ENCODE data around the gene OTOF.
A peak's percentile ranks its signal among the peaks of the same experiment; 100 is the strongest.

OTOF gene

GRCh38 chr2:26477911-26478253 lies at the start of gene OTOF:
Gene OTOF, minus strand, starts transcription at chr2:26478124.
- DNase-seq = peak; percentile 83

DNA sequence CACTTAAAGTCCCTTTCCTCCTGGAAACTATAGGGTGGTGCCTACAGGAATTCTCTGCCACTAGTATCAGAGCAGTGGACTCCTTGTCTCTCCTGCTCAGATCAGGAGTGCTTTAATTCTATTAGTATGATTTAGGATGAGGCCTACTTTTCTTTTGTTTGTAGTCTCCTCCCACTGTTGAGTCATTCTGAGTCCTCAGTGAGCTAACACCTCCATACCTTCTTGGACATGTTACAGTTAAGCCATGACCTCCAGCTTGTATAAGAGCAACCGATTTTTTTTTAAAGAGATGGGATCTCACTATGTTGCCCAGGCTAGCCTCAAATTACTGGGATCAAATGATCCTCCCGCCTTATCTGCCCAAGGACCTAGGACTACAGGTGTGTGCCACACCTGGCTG lies 48.7 kb upstream of the OTOF start:
- no peak for DNase-seq

DNA sequence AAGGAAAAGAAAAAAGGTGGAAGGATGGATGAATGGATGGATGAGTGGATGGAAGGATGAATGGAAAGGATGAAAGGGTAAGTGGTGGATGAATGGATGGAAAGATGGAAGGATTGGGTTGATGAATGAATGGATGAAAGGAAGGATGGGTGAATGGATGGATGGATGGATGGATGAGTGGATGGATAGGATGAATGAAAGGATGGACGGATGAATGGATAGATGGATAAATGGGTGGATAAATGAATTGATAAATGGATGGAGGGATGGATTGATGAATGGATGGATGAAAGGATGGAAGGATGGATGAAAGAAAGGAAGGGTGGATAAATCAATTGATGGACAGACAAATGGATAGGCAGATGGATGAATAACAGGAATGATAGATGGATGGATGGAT lies 48.2 kb upstream of the OTOF start:
- no peak for DNase-seq

DNA sequence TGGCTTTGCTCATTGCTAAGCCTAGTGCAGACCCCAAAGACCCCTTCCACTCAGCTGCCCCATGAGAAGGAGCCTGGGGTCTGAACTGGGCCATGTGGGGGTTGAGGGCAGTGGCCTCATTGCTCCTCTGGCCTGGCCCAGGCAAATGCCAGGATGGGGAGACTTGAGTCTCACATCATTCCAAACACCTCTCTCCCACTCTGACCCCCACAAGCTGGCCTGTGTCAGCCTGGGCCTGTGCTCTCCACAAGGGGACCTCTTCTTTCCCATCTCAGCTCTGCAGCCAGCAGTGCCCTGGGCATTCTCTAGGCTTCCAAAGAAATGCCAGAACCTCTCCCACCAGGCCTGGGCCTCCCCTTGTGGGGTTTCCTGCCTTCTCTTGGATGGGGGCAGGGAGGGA lies 45.8 kb upstream of the OTOF start:
- DNase-seq = no peak

DNA sequence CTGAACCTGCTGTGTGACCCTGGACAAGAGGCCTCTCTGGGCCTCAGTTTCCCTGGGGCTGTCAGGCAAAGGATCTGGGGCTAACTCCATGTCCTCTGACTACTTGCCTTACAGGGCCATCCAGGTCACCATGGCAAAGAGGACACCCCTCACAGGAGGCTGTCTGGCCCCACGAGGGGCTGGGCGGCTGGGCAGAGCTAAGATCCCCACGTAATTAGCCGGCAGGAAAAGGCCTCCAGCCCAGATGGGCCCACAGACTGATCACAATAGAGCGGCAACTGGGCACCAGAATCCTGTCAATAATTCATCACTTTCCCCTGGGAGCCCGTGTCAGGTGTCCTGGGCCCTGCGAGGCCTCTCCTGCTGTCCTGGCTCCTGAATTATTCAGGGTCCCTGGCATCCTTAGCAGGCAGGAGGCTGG lies 44.8 kb upstream of the OTOF start:
- DNase-seq = no peak

- DNase-seq = no peak
These were observed 44.4 kb upstream of the OTOF start for GRCh38 chr2:26522325-26522724.

DNA sequence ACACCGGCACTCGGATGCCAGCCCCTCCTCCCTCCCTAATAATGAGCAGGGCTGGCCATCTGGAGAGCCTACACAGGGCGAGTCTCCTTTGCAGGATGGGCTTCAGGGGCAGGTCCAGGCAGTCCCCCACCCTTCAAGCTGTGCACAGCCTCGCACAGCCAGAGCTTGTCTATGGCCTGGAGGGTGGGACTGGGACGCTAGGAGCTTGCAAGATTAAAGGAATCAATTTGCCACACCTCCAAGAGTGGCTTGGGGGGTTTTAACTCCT lies 43.9 kb upstream of the OTOF start:
- peak; percentile 59 for DNase-seq

- DNase-seq = peak; percentile 33
These were observed 43.4 kb upstream of the OTOF start for GRCh38 chr2:26521054-26521912.

- no peak for DNase-seq
These were observed 42.2 kb upstream of the OTOF start for GRCh38 chr2:26520148-26520449.

- DNase-seq = no peak
These were observed 41.6 kb upstream of the OTOF start for GRCh38 chr2:26519396-26520147.

- DNase-seq = no peak
These were observed 38.9 kb upstream of the OTOF start for GRCh38 chr2:26516781-26517180.

DNA sequence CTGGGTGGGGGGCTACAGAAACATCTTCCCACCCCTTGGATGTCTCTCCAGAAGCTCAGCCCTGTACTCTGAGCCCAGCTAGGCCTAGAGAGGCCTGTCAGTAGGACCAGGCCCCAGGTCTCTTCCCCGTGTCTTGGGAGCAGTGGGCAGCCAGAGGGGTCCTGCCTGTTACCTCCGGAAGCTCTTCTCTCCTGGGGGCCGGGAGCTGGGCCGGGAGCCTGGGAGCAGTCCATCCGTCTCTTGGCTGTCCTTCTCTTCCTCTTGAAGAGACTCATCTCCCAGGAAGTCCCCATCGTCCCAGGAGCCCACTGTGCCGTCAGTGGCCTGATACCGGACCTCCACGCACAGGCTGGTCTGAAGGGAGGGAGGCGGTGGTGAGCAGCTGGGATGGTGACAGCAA lies 38.3 kb upstream of the OTOF start:
- DNase-seq = no peak

GRCh38 chr2:26515771-26516170 lies 37.8 kb upstream of the OTOF start:
- no peak for DNase-seq

- DNase-seq = no peak
These were observed 36.1 kb upstream of the OTOF start for GRCh38 chr2:26514045-26514444.

DNA sequence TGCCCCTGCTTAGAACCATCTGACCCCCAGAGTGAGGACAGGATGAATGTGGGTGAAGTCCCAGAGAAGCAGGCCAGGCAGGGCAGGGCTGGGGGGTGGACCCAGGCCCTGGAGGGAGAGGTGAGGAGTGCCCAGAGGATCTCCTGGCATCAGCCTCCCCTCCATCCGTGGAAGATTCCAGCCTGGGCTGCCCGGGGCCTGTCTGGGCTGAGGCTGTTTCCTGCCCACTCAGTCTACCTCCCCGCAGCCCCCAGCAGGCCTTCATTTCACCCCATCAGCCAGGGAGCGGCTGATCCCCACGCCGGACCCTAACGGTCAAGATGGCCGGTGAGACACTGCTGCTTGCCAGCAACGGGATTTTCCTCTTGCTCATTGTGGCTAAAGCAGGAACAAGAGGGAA lies 35.3 kb upstream of the OTOF start:
- no peak for DNase-seq

- DNase-seq = no peak
These were observed 33.5 kb upstream of the OTOF start for GRCh38 chr2:26511466-26511865.

DNA sequence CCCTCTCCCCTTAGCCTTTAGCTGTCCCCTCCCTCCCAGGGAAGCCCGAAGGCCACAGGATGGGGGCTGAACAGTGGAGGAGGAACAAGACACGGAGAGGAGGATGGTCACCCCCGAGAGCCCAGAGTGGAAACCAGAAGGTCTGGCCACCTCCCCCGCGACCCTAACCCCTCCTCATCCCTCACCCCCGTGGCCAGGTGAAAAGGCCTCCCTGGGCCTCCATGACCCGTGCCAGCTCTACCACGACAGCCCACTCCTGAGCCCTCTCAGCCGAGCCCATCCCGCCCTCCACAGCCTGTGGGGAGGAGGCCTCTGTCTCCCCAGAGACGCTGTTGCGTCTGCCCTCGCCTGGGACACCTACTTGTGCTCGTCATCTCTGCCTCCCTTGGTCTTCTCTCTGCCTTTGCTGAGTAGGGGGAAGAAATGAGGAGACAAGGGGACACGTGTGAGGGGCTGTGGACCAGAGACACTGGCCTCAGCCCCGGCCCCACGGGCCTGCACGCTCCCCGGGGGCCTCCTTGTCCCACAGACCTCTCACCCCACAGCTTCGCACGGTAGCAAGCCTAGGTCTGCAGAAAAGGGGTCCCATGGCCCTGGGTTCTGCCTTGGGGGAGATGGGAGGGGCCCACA lies 32.5 kb upstream of the OTOF start:
- no peak for DNase-seq

DNA sequence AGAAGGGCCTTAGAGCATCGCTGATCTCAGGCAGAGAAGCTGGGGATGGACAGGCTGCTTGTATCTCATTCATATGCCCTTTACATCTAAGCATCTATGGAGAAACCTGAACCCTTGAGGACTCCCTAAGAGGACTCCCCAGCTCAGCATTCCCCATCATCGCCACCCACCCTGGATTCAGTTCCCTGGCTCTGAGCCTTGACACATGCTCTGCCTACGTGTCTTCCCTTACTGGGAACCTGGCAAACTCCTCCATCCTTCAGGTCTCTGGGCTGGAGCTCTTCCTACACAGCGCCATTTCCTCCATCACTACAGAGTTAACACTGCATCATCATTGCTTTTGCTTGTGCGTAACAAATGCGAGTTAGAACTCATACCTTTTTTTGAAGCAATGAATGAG lies 31.2 kb upstream of the OTOF start:
- no peak for DNase-seq

DNA sequence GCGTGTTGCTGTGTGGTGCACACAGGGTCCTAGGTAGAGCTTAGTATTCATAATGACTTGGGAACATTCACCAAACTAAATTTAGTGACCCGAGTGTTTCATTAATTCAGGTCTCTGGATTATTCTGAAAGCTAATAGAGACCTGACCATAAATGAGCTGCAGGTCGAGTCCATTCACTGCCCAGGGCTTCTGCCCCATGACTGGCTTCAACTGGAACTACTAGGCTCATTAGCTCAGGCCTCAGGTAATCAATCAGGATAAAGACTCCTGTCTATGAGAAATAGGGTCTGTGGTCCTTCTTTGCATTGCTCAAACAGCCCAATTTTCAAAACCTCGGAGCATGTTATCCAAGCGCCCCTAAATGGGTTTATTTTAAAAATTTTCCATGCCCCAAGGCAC lies 30.0 kb upstream of the OTOF start:
- DNase-seq = no peak

DNA sequence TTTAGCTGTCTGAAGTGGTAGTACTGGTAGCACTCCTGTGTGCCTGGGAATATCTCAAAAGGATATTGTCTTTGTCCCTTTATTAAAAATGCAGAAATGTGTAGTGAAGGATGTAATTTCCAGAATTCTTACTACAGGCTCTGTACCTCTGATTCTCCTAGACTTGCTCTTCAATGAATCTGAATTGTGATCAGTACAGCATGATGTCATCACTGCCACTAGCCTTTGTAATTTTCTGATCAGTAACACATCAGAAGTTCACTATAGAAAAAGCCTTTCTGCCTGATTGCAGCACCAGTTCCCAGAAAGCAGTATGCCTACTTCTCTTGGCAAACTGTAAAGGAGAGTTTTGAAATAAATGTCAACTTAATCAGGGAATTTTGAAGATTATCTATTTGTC lies 29.2 kb upstream of the OTOF start:
- no peak for DNase-seq

DNA sequence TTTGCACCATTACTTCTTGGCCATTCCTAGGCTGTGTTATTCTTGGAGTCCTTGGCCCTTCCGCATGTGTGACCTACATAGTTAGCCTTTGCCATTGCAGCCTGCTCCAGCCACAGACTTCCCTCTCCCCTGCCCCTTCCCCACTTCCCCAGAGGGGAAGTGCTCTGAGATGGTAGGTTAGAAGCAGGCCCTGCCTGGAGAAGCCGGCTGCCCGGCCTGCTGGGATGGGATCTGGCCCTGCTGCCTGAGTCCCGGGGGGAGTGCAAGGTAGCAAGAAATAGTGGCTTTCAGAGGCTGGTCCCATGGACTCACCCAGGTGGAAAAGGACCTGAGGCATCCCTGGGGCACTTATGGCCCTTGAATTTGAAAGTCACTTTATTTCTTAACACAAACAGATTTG lies 28.4 kb upstream of the OTOF start:
- no peak for DNase-seq

DNA sequence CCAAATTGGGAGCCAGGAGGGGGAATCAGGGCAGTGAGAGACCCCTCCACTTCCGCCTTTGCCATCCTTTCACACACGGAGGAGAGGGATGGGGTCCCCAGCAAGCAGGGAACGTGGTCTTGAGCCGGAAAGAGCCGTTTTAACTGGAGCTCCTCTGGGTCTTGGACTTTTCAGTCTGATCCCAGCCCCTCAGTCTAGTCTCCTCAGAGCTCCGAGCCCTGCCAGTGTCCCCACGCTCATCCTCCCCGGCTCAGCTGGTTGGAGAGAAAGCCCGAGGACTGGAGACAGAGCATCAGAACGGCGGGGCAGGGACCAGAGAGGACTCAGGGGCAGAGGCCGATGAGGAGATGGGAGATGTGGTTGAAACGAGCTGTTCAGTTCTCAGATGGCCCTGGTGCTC lies 26.1 kb upstream of the OTOF start:
- no peak for DNase-seq

DNA sequence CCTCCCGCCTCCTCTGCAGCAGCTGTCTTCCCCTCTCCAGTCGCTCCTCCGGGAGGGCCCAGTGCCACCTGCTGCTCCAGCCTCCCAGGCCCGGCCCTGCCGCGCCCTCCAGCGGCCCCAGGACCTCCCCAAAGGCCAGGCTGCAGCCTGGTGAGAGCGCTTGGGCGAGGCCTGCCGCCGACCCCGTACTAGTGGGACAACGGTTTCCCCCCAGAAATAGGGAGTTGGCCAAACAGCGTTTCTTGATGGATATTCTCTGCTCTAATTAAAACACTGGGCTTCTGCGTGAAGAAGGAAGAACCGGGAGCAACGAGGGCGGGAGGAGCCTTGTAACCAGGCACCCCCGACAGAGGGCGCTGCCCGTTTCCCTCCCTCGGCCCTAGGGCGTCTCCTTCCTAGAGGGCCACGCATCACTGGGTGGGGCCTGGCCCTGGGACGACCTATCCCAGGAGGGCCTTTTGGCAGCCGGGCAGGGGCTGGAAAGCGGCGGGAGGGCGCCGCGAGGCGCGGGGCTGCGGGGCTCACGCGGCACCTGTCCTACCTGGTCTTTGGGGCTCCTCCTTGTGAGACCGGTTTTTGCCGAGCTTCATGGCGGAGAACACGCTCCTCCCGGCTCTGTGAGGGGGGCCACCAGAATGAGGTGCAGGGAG lies 25.4 kb upstream of the OTOF start:
- DNase-seq = peak; percentile 83

DNA sequence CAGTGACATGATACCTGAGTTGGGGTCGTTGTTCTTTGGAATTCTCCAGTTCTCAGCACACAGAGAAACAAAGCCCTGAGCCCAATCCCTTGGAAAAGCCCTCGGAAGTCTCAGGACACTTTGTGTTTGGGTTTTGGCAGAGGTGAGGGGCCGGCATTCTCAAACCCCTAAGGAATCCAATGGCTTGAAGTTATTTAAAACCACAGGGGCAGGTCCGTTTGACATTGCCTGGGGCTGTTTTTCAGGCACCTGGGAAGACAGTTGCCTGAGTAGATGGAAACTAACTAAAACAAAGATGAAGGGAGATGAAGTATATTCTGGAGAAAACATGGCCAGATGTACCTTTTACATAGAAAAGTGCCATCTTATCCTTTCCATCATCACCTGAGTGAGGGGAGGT lies 22.5 kb upstream of the OTOF start:
- DNase-seq = no peak

Measured in NCI-H1694 (cell line).